ENCODE measurements around the gene PTPRT. TPM values are rescaled to one million over a fixed set of nuclear protein-coding genes. Genes with fewer than 3 reads are reported as not detected.

Gene PTPRT
- total RNA-seq, 2 experiments from 2014 or later, result not detected

GRCh38 chr20:43194137-43194536 is 4.4 kb upstream of the PTPRT start:
- DNase-seq, result no peak
- CTCF ChIA-PET, result no interaction called here
- no peaks in the 10 kb centered on the region for H3K4me1 Mint-ChIP-seq

GRCh38 chr20:43193443-43193842 is 3.7 kb upstream of the PTPRT start:
- H3K9me3 Mint-ChIP-seq, result no peaks in the 10 kb centered on the region
- DNase-seq, result no peak
- no peaks in the 10 kb centered on the region for H3K4me1 Mint-ChIP-seq
- H3K27ac Mint-ChIP-seq, result no peak overlapping the region
- POLR2A ChIA-PET, result no interaction called here
- H3K4me3 Mint-ChIP-seq, result no peak overlapping the region
- H3K36me3 Mint-ChIP-seq (ENCODE audit: low read depth), result no peaks in the 10 kb centered on the region
- peaks cover 18% of the 10 kb centered on the region for H3K27me3 Mint-ChIP-seq
- CTCF ChIA-PET, result no interaction called here

More at GRCh38 chr20:43194137-43194536, 4.4 kb upstream of the PTPRT start:
- peaks cover 13% of the 10 kb centered on the region for H3K27me3 Mint-ChIP-seq
- no peak overlapping the region for H3K4me3 Mint-ChIP-seq
- no peaks in the 10 kb centered on the region for H3K9me3 Mint-ChIP-seq
- no peak overlapping the region for H3K27ac Mint-ChIP-seq
- H3K36me3 Mint-ChIP-seq (ENCODE audit: low read depth), result no peaks in the 10 kb centered on the region
- POLR2A ChIA-PET, result no interaction called here

DNA sequence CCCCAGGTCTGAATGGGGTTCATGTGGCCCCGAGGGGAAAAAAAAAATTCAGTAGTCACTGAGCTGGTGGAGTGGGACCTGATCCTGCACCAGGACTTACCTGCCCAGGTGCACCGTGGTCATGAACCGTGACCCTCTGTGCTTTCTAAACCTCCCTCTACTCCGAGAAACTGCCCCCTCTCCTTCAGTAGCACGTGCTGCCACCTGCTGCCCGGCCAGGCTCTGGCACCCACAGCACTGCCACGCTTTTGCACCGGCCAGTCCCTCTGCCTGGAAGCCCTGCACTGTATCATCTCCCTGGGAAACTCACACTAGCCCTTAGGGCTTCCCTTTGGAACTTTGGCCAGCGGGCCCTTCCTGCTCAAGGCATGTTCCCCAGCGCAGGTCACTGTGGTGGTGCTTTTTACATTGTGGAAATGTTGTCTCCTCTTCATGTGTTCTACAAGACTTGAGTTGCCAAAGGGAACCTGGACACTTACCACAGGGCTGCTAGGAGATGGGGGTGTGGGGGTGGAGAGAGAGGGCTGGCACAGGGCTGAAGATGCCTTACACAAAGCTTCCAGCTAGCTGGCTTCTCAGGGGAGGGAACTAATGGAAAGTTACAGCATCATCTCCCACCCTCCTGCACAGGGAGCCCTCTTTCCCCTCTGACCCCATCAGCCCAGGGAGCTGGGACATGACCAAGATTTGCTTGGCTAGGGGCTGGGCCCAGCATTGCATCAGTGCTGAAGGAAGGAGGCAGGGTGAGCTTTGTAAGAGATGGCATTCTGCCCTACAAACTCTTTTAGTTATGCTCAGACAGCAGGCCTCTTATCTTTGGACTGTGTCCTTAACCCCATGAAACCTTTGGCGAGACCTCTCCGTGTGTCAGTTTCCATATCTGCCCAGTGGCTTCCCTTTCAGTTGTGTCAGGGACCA is 2.5 kb upstream of the PTPRT start:
- CTCF ChIA-PET, result interaction anchor here (0.8 to 1.2 kb wide), 2 partner anchors 9 to 1453 kb away, joined by 3 to 4 read pairs; no protein-coding TSS in a partner anchor
- Mint-ChIP-seq H3K4me1 (peaks cover 4% of the 10 kb centered on the region), H3K27me3 (peaks cover 29% of the 10 kb centered on the region), H3K27ac (no peak overlapping the region), H3K36me3 (ENCODE audit: low read depth) (no peaks in the 10 kb centered on the region), H3K9me3 (no peaks in the 10 kb centered on the region), H3K4me3 (no peak overlapping the region)
- no peak for DNase-seq
- POLR2A ChIA-PET, result no interaction called here

DNA sequence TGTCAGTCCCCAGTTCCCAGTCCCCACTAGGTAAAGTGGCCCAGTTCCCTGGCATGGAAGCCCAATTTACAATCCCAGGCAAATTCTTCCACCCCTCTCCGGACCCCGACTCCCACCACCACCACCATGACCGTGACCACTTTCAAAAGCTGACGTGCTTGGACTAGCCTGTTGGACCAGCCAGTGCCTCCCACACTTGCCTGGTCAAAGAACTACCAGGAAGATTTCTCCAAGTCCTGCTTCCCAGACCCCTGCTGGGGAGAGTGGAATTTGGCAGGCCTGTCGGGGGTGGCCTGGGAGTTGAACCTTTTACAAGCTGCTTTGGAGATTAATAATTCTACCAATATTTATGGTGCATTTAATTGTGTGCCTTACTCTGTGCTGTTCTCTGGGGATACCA is 1.4 kb upstream of the PTPRT start:
- Mint-ChIP-seq H3K27me3 (peaks cover 34% of the 10 kb centered on the region), H3K4me3 (no peak overlapping the region), H3K27ac (no peak overlapping the region), H3K9me3 (no peaks in the 10 kb centered on the region), H3K36me3 (ENCODE audit: low read depth) (no peaks in the 10 kb centered on the region), H3K4me1 (peaks cover 4% of the 10 kb centered on the region)
- ChIA-PET CTCF (interaction anchor here (0.8 to 1.2 kb wide), 2 partner anchors 8 to 1452 kb away, joined by 3 to 4 read pairs; no protein-coding TSS in a partner anchor), POLR2A (no interaction called here)
- DNase-seq, result no peak

- no peak overlapping the region for H3K4me3 Mint-ChIP-seq
- H3K4me1 Mint-ChIP-seq, result peaks cover 4% of the 10 kb centered on the region
- no peak overlapping the region for H3K27ac Mint-ChIP-seq
- DNase-seq, result no peak
- peaks cover 34% of the 10 kb centered on the region for H3K27me3 Mint-ChIP-seq
- H3K9me3 Mint-ChIP-seq, result no peaks in the 10 kb centered on the region
- CTCF ChIA-PET, result no interaction called here
- H3K36me3 Mint-ChIP-seq (ENCODE audit: low read depth), result no peaks in the 10 kb centered on the region
- POLR2A ChIA-PET, result no interaction called here
Measured at GRCh38 chr20:43190332-43190953, 737 bp upstream of the PTPRT start.

GRCh38 chr20:43188861-43189553 is 699 bp downstream of the PTPRT start:
- Mint-ChIP-seq H3K4me1 (peaks cover 4% of the 10 kb centered on the region), H3K9me3 (no peaks in the 10 kb centered on the region), H3K27ac (no peak overlapping the region), H3K27me3 (peaks cover 34% of the 10 kb centered on the region), H3K4me3 (no peak overlapping the region), H3K36me3 (ENCODE audit: low read depth) (no peaks in the 10 kb centered on the region)
- POLR2A ChIA-PET, result no interaction called here
- DNase-seq, result no peak
- CTCF ChIA-PET, result interaction anchor here (1.2 to 1.4 kb wide), 2 partner anchors 220 to 1450 kb away, joined by 3 read pairs; no protein-coding TSS in a partner anchor

- no peak overlapping the region for H3K4me3 Mint-ChIP-seq
- DNase-seq, result no peak
- ChIA-PET CTCF (interaction anchor here (1.2 to 1.4 kb wide), 2 partner anchors 221 to 1450 kb away, joined by 3 read pairs; no protein-coding TSS in a partner anchor), POLR2A (no interaction called here)
- peaks cover 4% of the 10 kb centered on the region for H3K4me1 Mint-ChIP-seq
- no peak overlapping the region for H3K27ac Mint-ChIP-seq
- no peaks in the 10 kb centered on the region for H3K9me3 Mint-ChIP-seq
- H3K36me3 Mint-ChIP-seq (ENCODE audit: low read depth), result no peaks in the 10 kb centered on the region
- H3K27me3 Mint-ChIP-seq, result peaks cover 34% of the 10 kb centered on the region
Measured at GRCh38 chr20:43188234-43188653, 1.5 kb downstream of the PTPRT start.

GRCh38 chr20:43187476-43188233 is 2.1 kb downstream of the PTPRT start:
- peaks cover 4% of the 10 kb centered on the region for H3K4me1 Mint-ChIP-seq
- no peaks in the 10 kb centered on the region for H3K9me3 Mint-ChIP-seq
- H3K36me3 Mint-ChIP-seq (ENCODE audit: low read depth), result no peaks in the 10 kb centered on the region
- ChIA-PET POLR2A (no interaction called here), CTCF (interaction anchor here (0.6 to 1.2 kb wide), 2 partner anchors 171 to 221 kb away, joined by 3 to 4 read pairs; no protein-coding TSS in a partner anchor)
- peak; percentile 71 for DNase-seq
- peaks cover 34% of the 10 kb centered on the region for H3K27me3 Mint-ChIP-seq
- no peak overlapping the region for H3K4me3 Mint-ChIP-seq
- H3K27ac Mint-ChIP-seq, result no peak overlapping the region

- Mint-ChIP-seq H3K27ac (no peak overlapping the region), H3K9me3 (no peaks in the 10 kb centered on the region), H3K27me3 (peaks cover 33% of the 10 kb centered on the region), H3K36me3 (ENCODE audit: low read depth) (no peaks in the 10 kb centered on the region), H3K4me1 (peaks cover 4% of the 10 kb centered on the region), H3K4me3 (no peak overlapping the region)
- DNase-seq, result no peak
- ChIA-PET CTCF (no interaction called here), POLR2A (no interaction called here)
Measured at GRCh38 chr20:43186312-43186711, 3.4 kb downstream of the PTPRT start.

GRCh38 chr20:43185901-43186300 is 3.8 kb downstream of the PTPRT start:
- no peak overlapping the region for H3K4me3 Mint-ChIP-seq
- ChIA-PET CTCF (interaction anchor here (1.3 kb wide), 1 partner anchor 1447 kb away, joined by 4 read pairs; no protein-coding TSS in a partner anchor), POLR2A (no interaction called here)
- H3K4me1 Mint-ChIP-seq, result peaks cover 4% of the 10 kb centered on the region
- H3K36me3 Mint-ChIP-seq (ENCODE audit: low read depth), result no peaks in the 10 kb centered on the region
- H3K27me3 Mint-ChIP-seq, result peaks cover 29% of the 10 kb centered on the region
- DNase-seq, result no peak
- no peak overlapping the region for H3K27ac Mint-ChIP-seq
- H3K9me3 Mint-ChIP-seq, result no peaks in the 10 kb centered on the region

DNA sequence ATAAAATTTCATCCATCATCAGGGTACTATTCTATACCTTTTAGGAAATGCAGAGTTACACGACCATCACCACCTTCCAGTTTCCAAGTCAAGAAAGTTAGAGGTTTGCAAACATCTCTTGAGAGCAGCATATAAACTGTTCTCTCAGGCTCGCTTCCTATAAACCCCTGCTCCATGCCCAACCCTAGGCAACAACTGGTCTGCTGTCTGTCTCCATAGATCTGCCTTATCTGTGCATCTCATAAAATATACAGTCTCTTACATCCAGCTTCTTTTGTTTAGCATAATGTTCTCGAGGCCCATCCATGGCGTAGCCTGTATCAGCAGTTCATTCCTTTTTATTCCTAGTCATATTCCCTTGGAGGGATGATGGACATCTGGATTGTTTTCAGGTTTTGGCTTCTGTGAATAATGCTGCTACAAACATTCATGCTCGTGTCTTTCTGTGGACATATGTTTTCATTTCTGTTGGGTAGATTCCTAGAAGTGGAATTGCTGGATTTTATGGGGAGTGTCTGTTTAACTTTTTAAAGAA is 6.1 kb downstream of the PTPRT start:
- Mint-ChIP-seq H3K4me1 (peaks cover 4% of the 10 kb centered on the region), H3K27ac (no peak overlapping the region), H3K27me3 (peaks cover 17% of the 10 kb centered on the region), H3K36me3 (ENCODE audit: low read depth) (no peaks in the 10 kb centered on the region), H3K9me3 (no peaks in the 10 kb centered on the region), H3K4me3 (no peak overlapping the region)
- no peak for DNase-seq
- ChIA-PET POLR2A (no interaction called here), CTCF (interaction anchor here (1.0 kb wide), 1 partner anchor 8 kb away, joined by 4 read pairs; no protein-coding TSS in a partner anchor)

DNA sequence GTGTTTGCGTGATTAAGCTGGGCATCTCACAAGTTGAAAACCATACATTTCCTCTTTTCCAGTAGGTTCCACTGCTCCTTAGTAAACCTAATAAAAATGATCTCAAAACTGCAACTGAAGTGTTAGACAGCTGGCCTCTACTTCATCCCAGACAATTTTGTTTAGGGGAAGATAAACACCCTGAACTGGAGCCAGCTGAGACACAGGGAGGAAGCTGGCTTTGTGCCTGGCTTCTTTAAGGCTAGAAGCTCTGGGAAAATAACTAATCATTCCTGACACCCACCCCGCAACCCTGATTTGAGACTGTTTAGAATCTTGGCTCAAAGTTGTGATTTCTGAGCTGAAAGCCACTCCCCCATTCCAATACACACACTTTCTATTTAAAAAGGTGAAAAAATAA is 11.6 kb downstream of the PTPRT start:
- Mint-ChIP-seq H3K27ac (no peak overlapping the region), H3K36me3 (ENCODE audit: low read depth) (no peaks in the 10 kb centered on the region), H3K4me3 (no peak overlapping the region), H3K4me1 (no peaks in the 10 kb centered on the region), H3K9me3 (peaks cover 5% of the 10 kb centered on the region), H3K27me3 (no peaks in the 10 kb centered on the region)
- DNase-seq, result no peak
- CTCF ChIA-PET, result no interaction called here
- POLR2A ChIA-PET, result no interaction called here

Data from activated CD4-positive, alpha-beta memory T cell treated with anti-CD3 and anti-CD28 coated beads, Interleukin-2, amount 10 ng/mL, durations not matched to agents 7 days and 5 days (primary cell).